ENCODE data around the gene TRAPPC6A. TPM values are rescaled to one million over a fixed set of nuclear protein-coding genes. Genes with fewer than 3 reads are reported as not detected.
A peak's percentile ranks its signal among the peaks of the same experiment; 100 is the strongest.

Gene TRAPPC6A
- total RNA-seq, 1 donor from 2014 or later: 42.8 TPM

- Mint-ChIP-seq H3K9me3 (no peaks in the 10 kb centered on the region), H3K27me3 (ENCODE audit: low read depth) (no peaks in the 10 kb centered on the region), H3K4me1 (peaks cover 36% of the 10 kb centered on the region), H3K4me3 (no peak overlapping the region), H3K27ac (no peak overlapping the region), H3K36me3 (no peaks in the 10 kb centered on the region)
- no peak for DNase-seq (ENCODE audit: low spot score in 2 of 2, unreplicated experiment in 2 of 2)
- TF ChIP-seq CTCF (IDR thresholded peaks at IDR 0.05; ENCODE audit: unreplicated experiment): no peak
Observed at GRCh38 chr19:45115809-45116615, 62.0 kb downstream of the TRAPPC6A start.

DNA sequence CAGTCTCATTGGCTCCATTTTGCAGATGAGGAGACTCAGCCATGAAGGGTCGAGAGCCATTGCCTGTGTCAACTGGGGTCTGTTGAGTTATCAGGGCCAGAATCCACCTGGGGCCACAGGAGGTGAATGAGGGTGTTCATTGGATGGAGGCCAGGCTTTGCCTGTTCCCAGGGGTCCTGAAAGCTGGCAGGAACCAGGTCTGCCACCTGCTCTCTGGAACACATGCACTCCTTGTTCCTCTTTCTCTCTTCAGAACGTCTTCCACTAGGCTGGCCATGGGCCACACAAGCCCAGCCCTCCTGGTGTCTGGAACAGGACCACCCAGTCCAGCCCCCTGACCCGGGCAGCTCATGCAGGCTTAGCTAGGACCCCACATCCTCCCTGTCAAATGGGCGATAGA, 63.9 kb downstream of the TRAPPC6A start:
- H3K27me3 Mint-ChIP-seq (ENCODE audit: low read depth): no peaks in the 10 kb centered on the region
- H3K36me3 Mint-ChIP-seq: no peaks in the 10 kb centered on the region
- H3K4me1 Mint-ChIP-seq: peaks cover 33% of the 10 kb centered on the region
- no peak for DNase-seq (ENCODE audit: low spot score in 2 of 2, unreplicated experiment in 2 of 2)
- TF ChIP-seq CTCF (IDR thresholded peaks at IDR 0.05; ENCODE audit: unreplicated experiment): no peak
- H3K9me3 Mint-ChIP-seq: no peaks in the 10 kb centered on the region
- H3K27ac Mint-ChIP-seq: peak overlapping the region; percentile 87
- H3K4me3 Mint-ChIP-seq: no peak overlapping the region

DNA sequence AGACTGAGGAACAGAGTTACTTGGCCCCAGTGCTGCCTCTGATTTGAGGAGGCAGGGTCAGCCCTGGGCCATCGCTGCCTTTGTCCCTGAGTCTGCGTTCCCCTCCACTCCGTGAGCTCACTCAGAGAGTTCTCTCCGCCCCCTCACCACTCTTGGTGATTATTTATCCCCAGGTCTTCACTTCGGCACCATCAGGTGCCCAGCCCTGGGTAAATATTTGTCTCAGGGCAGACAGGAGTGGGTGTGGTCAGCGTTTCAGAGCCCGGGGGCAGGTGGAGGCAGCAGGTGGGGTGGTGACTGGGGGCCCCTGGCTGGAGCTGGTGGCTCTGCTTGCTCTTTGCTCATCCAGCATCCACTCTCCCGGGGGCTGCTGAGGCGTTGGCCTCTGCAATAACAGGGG, 64.4 kb downstream of the TRAPPC6A start:
- no peaks in the 10 kb centered on the region for H3K9me3 Mint-ChIP-seq
- DNase-seq (ENCODE audit: low spot score in 2 of 2, unreplicated experiment in 2 of 2): no peak
- peaks cover 33% of the 10 kb centered on the region for H3K4me1 Mint-ChIP-seq
- H3K27ac Mint-ChIP-seq: peak overlapping the region; percentile 87
- TF ChIP-seq CTCF (IDR thresholded peaks at IDR 0.05; ENCODE audit: unreplicated experiment): no peak
- H3K27me3 Mint-ChIP-seq (ENCODE audit: low read depth): no peaks in the 10 kb centered on the region
- no peaks in the 10 kb centered on the region for H3K36me3 Mint-ChIP-seq
- H3K4me3 Mint-ChIP-seq: no peak overlapping the region

Other genes starting within 250 kb of the TRAPPC6A start
- gene APOC4, start 236.0 kb downstream of the TRAPPC6A start, total RNA-seq: not detected in 3 replicates
- not detected in 3 replicates for gene APOC2, start 232.2 kb downstream of the TRAPPC6A start, total RNA-seq
- gene CLPTM1, start 222.9 kb downstream of the TRAPPC6A start, total RNA-seq: 85.6 to 89.6 TPM (median 85.6 TPM) in 3 replicates
- 18.5 to 20.8 TPM (median 18.7 TPM) in 3 replicates for gene RELB, start 176.8 kb downstream of the TRAPPC6A start, total RNA-seq
- 132 to 133 TPM (median 133 TPM) in 3 replicates for gene CLASRP, start 139.2 kb downstream of the TRAPPC6A start, total RNA-seq
- 0.99 to 1.1 TPM (median 1.1 TPM) in 3 replicates for gene ZNF296, start 101.8 kb downstream of the TRAPPC6A start, total RNA-seq
- gene GEMIN7, start 99.0 kb downstream of the TRAPPC6A start, total RNA-seq: 24.2 to 27.5 TPM (median 24.4 TPM) in 3 replicates
- gene PPP1R37, start 85.1 kb downstream of the TRAPPC6A start, total RNA-seq: 36.2 to 40.7 TPM (median 38.9 TPM) in 3 replicates
- 0.54 to 1.1 TPM (median 0.71 TPM) in 3 replicates for gene NKPD1, start 17.3 kb downstream of the TRAPPC6A start, total RNA-seq
- 8.0 to 10.3 TPM (median 8.9 TPM) in 3 replicates for gene BLOC1S3, start 547 bp upstream of the TRAPPC6A start, total RNA-seq
- gene EXOC3L2, start 67.2 kb upstream of the TRAPPC6A start, total RNA-seq: 1.4 to 1.7 TPM (median 1.6 TPM) in 3 replicates
- 58.6 to 64.9 TPM (median 63.7 TPM) in 3 replicates for gene MARK4, start 73.0 kb upstream of the TRAPPC6A start, total RNA-seq
- gene CKM, start 144.6 kb upstream of the TRAPPC6A start, total RNA-seq: not detected in 3 replicates
- 6.4 to 8.0 TPM (median 6.9 TPM) in 3 replicates for gene KLC3, start 162.5 kb upstream of the TRAPPC6A start, total RNA-seq
- 62.7 to 64.4 TPM (median 64.1 TPM) in 3 replicates for gene ERCC2, start 192.3 kb upstream of the TRAPPC6A start, total RNA-seq
- gene PPP1R13L, start 226.8 kb upstream of the TRAPPC6A start, total RNA-seq: 58.0 to 64.0 TPM (median 58.7 TPM) in 3 replicates
- gene POLR1G, start 228.4 kb upstream of the TRAPPC6A start, total RNA-seq: 6.7 to 7.5 TPM (median 6.7 TPM) in 3 replicates
- 92.8 to 100 TPM (median 96.4 TPM) in 3 replicates for gene ERCC1, start 245.7 kb upstream of the TRAPPC6A start, total RNA-seq